ENCODE data around the gene ABITRAM. TPM values are rescaled to one million over a fixed set of nuclear protein-coding genes. Genes with fewer than 3 reads are reported as not detected.

ABITRAM gene
- total RNA-seq, 1 experiment from 2014 or later: 15.5 TPM

Other genes starting within 250 kb of the ABITRAM start
- gene ACTL7B, start 78.4 kb upstream of the ABITRAM start, total RNA-seq (2014; rRNA removed; shearing (Covaris generic)): not detected in 2 replicates
- not detected in 2 replicates for gene ACTL7A, start 72.1 kb upstream of the ABITRAM start, total RNA-seq (2014; rRNA removed; shearing (Covaris generic))
- 37.1 and 40.0 TPM in 2 replicates for gene ELP1, start 276 bp upstream of the ABITRAM start, total RNA-seq (2014; rRNA removed; shearing (Covaris generic))
- gene CTNNAL1, start 79.1 kb downstream of the ABITRAM start, total RNA-seq (2014; rRNA removed; shearing (Covaris generic)): 169 and 180 TPM in 2 replicates
- 45.5 and 46.0 TPM in 2 replicates for gene TMEM245, start 185.5 kb downstream of the ABITRAM start, total RNA-seq (2014; rRNA removed; shearing (Covaris generic))
- gene FRRS1L, start 232.8 kb downstream of the ABITRAM start, total RNA-seq (2014; rRNA removed; shearing (Covaris generic)): not detected in 2 replicates